ENCODE results near the gene C6orf47.

DNA sequence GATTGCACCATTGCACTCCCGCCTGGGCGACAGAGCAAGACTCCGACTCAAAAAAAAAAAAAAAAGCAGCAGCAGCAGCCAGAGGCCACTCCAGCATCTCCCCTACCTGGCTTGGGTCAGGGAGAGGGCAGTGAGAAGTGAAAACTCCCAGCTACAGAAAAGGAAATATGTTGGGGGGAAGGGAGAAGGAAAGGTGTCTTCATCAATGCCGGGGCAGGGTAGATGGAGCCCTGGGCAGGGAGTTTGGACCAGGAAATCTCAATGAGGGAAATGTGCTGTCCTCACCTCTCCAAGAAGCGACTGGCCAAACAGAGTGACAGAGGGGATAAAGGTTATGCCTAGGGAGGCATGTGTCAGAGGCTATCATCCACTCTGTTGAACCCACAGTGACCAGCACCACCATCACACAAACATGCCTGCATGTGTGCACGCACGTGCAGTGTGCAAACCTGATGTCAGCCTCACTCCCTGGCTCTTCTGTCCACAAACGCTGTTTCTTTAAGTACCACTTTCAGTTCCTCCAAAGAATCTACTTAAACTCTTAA lies 46.4 kb downstream of the C6orf47 start:
- TF ChIP-seq CTCF (conservative IDR thresholded peaks at IDR 0.05; ENCODE audit: low read length), result no peak
- TF ChIP-seq EZH2phosphoT487 (IDR thresholded peaks at IDR 0.05; ENCODE audit: borderline replicate concordance, low read depth, low read length), result no peak

All from OCI-LY7 (cell line).